GM12873 (cell line): ENCODE measurements around the gene LEAP2.

Experiments used
- CTCF ChIP-seq: IDR thresholded peaks from 2 replicates; pipeline ENCODE4 v1.5.1; 2012; ENCODE audit warnings: low read depth, mild to moderate bottlenecking, moderate library complexity, low read length, control low read depth; ENCODE audit not compliant: insufficient read depth; ENCODE audit errors: missing control alignments

LEAP2 gene

GRCh38 chr5:132916086-132916485 lies 42.6 kb downstream of the LEAP2 start:
- no peak for TF ChIP-seq CTCF
